Right ventricle myocardium superior (tissue), 1 donor: ENCODE data around the gene RNF44. TPM values are rescaled to one million over a fixed set of nuclear protein-coding genes. Genes with fewer than 3 reads are reported as not detected.

Experiments
- ATAC-seq: fragments of 200-7000 bp; cut with Tn5 transposase; one replicate; pipeline ENCODE4 v1.9.1; 2020; ENCODE audit warnings: mild to moderate bottlenecking; ENCODE audit not compliant: poor library complexity
- DNase-seq: peaks from one replicate; pipeline ENCODE4 v3.0.0-alpha.2; 2020
- intact Hi-C: fragments of 100-400 bp; cut with DNase I; formaldehyde crosslinking; loops from one replicate; pipeline ENCODE4 v1.11.2; 2022
- total RNA-seq: library from RNA; stranded (reverse); fragmentation: NEBNext Ultra II Directional; extraction: Animal tissue kit (Norgen Biotek cat#: 25700); gene quantifications from one replicate; pipeline ENCODE4 v1.2.1, GENCODE V29; 2021
- donor health status: DM: no; HTN: yes; CAD: no; lungs with severe emphysema.

The RNF44 gene
- total RNA-seq, 1 donor from 2014 or later, result 27.8 TPM

DNA sequence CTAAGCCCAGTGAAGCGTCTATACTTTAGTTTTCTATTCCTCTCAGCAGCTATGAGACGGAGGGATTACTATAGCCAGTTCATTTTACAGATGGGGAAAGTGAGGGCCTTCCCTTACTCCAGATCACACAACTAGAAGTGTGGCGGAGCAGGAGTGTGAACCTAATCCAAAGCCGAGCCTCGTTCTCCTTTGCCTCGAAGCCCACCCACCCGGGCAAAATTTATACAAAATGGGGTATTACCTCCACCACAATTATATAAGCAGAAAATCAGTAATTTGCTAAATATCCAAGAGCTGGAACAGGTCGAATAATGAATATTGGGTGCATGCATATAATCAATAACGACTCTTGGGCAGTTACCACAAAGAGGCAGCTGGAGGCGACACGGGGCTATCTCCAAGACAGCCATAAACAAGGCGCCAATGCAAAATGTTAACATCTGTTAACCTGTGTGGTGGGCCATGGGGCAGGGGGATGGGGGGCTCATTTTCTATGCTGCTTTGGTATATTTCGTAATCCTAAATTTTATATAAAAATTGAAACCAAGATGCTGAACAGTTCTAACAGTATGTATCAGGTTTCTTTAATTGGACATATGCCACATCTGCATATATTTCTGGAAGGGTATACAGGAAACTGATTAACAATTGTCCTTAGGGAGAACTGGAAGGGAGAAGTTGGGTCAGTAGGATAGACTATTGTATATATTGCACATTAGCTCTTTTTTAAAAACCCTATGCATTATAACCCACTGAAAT is 1.2 kb upstream of the RNF44 start:
- ATAC-seq (no peak), DNase-seq (no peak)
- intact Hi-C loops, result loop anchor here (10.0 kb wide), 1 partner anchor 124 kb away; the partner anchor contains the start of gene CLTB

DNA sequence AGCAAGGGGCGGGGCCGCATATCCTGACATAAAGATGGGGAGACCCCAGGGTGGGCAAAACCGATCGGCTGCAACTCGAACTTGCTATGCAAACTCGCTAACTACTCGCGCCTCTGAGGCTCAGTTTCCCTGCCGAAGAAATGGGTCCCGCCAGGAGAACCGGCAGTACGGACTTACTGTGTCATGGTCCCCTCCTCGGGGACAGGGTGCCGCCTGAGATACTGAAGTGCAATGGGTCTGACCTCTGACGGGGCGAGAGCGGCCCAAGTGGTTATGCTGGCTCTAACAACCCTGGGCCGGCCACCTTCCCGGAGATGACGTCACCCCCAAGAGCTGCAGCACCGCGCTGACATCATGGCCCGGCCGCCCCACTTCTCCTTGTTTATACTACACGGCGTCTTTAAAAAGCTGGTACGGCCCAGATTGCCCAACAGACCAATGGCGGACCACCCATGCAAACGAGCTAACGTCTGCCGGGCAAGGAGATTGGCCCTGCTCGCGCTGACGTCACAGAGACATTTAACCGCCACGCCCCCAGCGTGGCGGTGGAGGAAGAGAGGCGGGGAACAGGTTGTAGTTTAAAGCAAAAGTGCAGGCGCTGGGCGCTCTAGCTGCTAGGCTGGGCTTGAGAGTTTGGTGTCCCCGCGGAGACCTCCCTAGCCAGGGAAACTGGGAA is 490 bp upstream of the RNF44 start:
- DNase-seq, result peak; percentile 99
- intact Hi-C loops, result loop anchor here (10.0 kb wide), 1 partner anchor 123 kb away; the partner anchor contains the start of gene CLTB
- peak; percentile 87 for ATAC-seq

DNA sequence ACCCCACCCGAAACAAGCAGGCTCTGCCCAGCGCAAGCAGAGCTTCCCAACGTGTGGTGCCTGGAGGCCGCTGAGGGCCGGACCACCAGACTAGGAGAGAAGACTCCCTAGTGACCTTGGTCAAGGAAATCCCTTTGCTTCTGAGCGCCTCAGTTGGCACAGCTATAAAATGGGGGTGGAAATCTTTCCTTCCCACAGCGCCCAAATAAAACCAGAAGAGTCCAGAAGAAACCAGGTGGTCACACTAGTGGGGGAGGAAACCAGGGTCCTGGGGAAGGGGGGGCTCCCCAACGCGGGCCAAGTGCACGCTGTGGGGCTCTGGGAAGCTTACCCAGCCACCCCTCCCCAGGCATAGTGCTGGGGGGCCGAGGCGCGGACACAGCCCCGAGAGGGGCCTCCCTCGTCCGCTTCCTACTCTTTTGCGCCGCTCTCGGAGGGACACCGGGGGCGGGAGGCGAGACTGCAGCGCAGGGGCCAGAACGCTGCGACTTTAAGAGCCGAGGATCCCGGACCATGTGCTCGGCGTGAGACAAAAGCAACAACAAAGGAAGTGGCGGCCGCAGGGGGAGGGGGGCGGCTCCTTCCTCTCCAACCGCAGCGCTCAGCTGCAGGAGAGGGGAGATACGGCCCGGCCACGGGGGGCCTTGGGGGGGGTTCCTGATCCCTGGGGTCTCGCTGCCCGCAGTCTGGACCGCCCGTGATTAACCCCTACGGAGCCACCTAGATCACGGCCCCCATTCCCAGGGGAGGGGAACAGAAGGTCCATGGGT is 885 bp downstream of the RNF44 start:
- peak; percentile 54 for ATAC-seq
- intact Hi-C loops, result loop anchor here (10.0 kb wide), 1 partner anchor 122 kb away; the partner anchor contains the start of gene CLTB
- DNase-seq, result peak; percentile 90

DNA sequence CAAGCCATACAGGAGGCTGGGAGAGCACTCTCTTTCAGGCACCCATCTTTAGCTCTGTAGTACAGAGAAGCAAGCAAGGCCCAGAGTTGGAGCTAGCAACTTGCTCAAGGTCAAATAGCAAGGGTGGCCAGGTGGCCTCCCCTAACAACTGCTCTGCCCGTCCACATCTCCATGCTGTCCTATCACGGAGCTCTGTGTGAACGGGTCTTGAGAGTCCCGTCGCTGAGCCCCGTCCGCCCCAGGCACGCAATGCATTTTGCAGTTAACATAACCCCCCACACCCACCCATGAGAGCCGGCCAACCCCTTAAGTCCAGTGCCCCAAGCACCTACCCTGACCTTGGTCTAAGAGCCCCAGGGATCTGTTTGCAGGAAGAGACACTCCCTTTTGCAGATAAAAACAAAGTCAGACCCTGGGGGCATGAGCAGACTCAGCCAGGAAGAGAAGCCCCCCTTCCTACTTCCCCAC is 1.5 kb downstream of the RNF44 start:
- no peak for ATAC-seq
- no peak for DNase-seq
- intact Hi-C loops, result loop anchor here (10.0 kb wide), 1 partner anchor 121 kb away; the partner anchor contains the start of gene CLTB

DNA sequence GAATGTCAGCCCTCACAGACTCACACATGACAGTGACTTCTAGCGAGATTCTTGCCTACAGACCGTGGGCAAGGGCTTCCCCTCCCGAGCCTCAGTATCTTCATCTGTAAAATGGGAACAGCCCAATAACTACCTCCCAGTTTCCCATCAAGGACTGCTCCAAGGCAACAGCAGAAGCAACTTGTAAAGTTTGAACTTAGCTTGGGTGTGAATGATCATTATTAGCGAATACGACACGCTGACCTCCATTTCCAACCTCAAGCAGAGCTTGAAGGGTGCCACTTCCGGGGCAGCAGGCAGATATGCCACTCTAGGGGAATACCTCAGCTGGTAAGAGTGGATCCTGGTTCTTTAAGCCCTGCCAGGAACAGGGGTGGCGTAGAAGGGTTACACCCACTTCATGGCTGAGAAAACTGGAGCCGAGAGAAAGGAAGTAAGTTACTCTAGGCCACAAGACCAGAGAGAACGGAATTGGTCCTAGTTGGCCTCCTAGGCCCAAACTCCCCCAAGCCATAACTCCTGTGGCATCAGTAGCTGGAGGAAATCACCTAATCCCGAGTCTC is 2.0 kb downstream of the RNF44 start:
- ATAC-seq (no peak), DNase-seq (no peak)
- intact Hi-C loops, result loop anchor here (10.0 kb wide), 1 partner anchor 120 kb away; the partner anchor contains the start of gene CLTB

DNA sequence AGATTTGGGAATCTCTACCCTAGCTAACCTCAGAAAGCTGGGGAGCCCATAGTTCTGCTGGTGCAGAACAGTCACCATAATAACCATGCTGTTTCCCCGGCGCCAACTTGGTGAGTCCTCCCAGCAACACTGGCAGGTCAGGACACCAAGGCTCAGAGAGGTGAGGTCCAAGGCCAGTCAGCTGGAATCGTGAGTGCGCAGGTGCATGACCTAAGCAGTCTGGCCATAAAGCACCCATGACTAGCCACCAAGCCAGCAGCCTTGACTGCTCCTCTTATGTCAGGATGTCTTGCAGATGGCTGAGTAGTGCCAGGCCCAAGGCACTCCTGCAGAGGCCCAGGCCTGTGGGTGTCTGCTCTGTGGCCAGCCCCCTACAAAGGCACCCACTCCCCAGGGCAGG is 2.6 kb downstream of the RNF44 start:
- intact Hi-C loops, result loop anchor here (10.0 kb wide), 1 partner anchor 120 kb away; the partner anchor contains the start of gene CLTB
- no peak for DNase-seq
- no peak for ATAC-seq

DNA sequence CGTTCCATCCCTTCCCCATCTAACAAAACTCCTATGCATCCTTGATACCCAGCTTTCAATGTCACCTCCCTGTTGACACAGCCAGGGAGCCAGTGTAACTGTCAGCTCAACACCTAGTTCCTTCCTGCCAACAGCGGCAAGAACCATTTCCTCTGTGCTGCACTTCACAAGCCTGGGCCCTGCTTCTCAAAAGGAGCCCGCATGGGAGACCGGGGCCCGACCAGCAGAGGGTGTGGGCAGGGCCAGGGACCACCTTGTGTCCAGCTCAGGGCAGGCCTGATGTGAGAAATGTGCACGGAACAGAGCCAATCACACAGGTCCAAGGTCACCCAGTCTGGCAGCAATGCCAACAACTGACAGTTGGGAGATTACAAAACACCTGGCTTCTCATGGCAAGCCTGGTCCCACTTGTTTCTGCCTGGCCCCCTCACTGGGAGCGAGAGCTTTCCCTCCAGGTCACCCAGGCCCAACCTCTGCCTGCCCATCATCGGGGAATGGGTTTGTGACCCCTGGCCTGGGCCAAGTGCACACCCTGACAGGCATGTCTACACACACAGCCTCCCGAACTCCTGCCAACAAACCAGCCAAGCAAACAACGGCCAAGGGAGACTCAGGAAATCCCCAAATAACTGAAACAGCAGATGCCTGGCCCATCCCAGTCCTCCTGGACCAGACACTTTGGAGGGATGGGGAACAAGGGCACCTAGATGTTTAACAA is 3.1 kb downstream of the RNF44 start:
- no peak for ATAC-seq
- intact Hi-C loops, result loop anchor here (10.0 kb wide), 1 partner anchor 119 kb away; the partner anchor contains the start of gene CLTB
- DNase-seq, result peak; percentile 58

DNA sequence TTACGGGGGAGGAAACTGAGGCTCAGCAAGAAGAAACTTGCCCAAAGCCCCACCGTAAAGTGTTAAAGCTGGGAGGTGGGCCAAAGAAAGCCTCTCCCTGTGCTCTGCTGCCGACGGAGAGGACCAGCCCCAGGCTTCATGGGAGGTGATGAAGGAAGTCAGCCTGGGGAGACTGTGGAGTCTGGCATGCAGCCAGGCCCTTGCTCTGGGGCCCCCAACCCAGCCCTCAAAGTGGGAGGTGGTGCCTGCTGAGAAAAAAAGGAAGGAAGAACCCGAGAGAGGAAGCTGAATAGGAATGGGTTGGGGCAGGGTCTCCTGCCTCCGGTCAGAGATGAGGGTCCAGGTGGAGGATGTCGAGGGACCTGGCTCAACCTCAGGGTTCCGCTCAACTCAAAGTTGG is 3.8 kb downstream of the RNF44 start:
- intact Hi-C loops, result loop anchor here (10.0 kb wide), 1 partner anchor 119 kb away; the partner anchor contains the start of gene CLTB
- no peak for ATAC-seq
- DNase-seq, result peak; percentile 81

DNA sequence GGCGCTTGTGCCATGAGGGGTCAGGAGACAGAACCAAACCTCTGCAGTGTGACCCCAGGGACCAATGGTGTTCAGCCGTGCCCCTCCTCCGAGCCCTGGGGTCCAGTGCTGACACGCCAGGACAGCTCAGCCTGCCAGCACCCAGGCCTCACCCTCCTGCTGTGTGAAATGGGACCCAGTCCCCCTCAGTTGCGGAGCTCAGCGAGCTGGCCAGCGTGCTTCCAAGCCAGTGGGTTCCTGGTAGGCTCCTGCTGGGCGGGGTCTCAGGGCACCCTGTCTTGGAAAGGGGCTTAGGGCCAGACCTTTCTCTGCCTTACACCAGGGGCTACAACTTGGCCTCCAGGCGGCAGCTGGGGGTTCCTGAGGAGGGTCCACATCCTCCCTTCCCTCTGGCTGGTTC is 4.4 kb downstream of the RNF44 start:
- DNase-seq, result no peak
- no peak for ATAC-seq
- intact Hi-C loops, result loop anchor here (10.0 kb wide), 1 partner anchor 118 kb away; the partner anchor contains the start of gene CLTB

DNA sequence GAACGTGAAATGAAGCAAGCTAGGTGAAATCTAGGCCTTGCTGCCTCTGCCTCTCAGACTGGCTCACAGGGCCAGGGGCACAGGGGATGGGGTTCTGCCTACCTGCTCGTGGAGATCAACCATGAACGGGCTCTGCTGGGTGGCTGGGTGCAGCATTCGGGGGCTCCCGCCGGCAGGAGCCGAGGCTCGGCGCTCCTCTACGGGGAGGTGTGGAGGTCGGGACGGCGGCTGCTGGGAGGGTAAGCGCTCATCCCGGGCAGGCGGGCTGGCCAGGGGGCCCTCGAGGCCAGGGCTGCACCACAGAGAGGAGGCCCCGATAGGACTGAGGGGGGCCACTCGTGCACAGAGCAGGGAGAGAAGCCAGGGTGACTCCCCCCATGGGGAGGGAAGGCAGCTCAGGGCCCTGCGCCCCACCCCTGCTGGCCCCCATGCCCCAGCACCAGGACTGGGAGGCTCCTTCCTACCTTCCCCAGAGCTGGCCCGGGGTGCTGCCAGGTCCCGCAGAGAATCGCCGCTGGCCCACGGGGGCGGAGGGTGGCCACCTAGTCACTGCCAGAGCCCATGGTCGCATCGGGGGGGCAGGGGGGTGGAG is 5.2 kb downstream of the RNF44 start:
- DNase-seq, result no peak
- intact Hi-C loops, result loop anchor here (10.0 kb wide), 1 partner anchor 117 kb away; the partner anchor contains the start of gene CLTB
- ATAC-seq, result no peak

DNA sequence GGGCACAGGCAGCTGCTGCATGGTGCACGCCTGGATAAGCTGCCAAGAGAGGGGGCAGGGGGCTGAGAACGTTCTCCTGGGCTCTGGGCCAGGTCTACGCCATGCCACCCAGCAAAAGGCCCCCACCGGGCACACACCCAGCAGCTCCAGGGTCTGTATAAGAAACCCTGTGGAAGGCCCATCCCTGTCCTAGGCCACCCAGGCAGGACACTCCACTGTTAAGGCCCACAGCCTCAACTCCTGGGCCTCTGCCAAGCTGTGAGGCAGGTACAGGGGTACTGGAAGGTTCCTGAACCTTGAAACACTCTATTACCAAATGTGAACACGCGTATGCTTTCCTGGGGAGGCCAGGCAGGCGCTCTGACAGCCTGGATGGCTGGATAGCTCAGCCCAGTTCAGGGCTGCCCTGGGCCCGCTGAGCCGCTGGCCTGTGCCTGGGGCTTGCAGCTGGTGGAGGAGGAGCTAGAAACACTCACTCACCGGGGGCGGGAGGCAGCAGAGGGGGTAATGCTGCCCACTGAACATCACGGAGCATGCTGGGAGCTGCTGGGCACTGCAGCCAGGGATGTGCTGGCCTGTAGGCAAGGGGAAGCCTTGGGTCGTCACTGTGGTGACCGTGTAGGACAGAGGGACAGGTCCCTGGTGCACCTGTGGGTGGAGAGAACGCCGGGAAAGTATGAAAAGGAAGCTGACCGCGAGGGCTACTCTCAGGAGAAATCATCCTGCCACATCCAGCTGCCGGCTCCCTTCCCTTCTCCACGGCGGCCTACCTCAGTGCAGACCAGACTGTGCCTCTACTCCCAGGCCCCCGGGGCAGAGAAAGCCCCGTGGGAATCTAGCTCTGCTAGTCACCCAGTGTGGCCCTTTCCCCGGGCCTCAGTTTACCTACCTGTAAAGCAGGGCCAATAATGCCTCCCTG is 6.0 kb downstream of the RNF44 start:
- DNase-seq (no peak), ATAC-seq (no peak)
- intact Hi-C loops, result loop anchor here (10.0 kb wide), 1 partner anchor 116 kb away; the partner anchor contains the start of gene CLTB

DNA sequence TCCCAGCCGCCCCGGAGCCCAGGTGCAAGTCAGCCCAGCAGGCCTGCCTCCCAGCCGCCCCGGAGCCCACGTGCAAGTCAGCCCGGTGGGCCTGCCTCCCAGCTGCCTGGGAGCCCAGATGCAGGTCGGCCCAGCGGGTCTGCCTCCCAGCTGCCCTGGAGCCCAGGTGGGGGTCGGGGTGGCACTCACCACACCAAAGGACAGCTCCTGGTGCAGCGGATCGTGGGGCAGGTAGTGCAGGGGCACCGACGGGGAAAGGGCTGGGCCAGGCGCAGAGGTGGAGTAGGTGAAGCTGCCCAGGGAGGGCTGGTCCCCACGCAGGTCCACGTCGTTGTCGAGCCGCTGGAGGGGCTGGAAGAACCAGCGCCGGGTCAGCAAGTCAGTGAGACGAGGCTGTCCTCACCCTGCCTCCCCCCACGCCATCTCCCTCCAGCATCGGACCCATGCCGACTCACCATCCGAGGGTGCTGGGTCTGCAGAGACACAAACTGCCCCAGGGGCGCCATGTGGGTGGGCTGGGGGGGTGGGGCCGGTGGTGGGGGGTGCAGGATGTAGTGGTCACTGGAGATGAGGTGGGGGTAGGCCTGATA is 6.7 kb downstream of the RNF44 start:
- DNase-seq, result no peak
- ATAC-seq, result no peak

DNA sequence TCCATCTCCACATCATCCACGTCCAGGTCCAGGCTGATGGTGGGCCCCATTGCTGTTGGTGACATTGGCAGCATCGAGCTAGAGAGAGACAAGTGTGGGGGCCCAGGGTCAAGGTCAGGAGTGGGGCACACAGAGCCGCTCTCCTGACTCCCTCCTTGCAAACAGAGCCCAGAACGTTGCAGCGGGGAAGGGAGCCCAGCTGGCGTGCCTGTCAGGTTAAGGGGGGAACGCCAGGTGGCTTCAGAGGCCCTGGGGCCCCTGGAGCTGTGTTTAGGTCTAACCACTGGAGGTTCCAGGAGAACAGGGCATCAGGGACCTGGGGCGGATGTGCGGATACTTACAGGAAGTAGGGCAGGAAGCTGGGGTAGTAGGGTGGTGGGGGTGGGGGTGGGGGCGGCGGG is 7.5 kb downstream of the RNF44 start:
- ATAC-seq (no peak), DNase-seq (no peak)
- intact Hi-C loops, result loop anchor here (10.0 kb wide), 1 partner anchor 115 kb away; the partner anchor contains the start of gene CLTB

More for the DNA sequence above, 6.7 kb downstream of the RNF44 start:
- intact Hi-C loops, result loop anchor here (10.0 kb wide), 1 partner anchor 116 kb away; the partner anchor contains the start of gene CLTB

DNA sequence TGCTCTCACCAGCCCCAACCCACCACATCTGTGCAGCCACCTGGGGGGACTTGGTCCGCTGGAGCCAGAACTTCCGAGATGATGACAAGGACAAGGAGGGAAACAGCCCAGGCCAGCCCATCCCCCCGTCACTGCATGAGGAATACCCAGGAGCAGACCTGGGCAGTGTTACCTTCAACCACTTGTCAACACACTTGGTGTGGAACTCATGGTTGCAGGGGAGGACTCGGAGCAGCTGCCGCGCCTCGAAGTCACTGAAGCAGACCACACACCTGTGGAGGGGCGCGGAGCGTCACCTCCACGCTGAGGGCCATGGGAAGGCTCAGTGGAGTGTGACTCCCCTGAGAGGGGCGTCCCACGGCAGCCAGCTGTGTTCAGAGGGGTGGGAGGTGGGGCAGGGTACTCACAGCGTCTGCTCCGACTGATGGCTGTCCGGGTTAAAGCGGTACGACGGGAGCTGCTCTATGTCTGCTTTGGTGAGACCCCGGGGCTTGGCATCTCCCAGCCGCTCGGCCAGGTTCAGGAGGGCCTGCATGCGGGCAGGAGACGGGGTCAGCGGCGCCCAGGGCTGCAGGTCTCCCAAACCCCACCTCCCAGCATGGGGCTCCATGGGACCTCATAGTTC is 8.0 kb downstream of the RNF44 start:
- no peak for ATAC-seq
- DNase-seq, result no peak
- intact Hi-C loops, result no loop called here

DNA sequence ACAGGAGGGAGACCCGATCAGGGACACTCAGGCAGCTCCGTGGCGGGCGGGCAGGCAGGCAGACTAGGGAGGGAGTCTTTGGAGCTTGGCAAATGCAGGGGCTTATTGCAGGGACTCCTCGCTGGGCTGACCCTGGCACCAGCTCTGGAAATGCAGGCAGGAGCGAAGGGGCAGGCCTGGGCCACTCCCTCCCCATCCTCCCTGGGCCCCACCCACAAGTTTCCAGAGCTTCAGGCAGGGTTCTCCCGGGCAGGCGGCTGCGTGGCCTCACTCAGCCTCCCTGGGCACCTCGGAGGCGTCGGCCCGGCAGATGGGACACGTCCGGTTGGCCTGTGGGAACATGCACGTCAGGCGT is 8.5 kb downstream of the RNF44 start:
- peak; percentile 59 for DNase-seq
- no peak for ATAC-seq
- intact Hi-C loops, result no loop called here
